HepG2 (cell line): Measurements from ENCODE around the gene SLC29A3. TPM values are rescaled to one million over a fixed set of nuclear protein-coding genes. Genes with fewer than 3 reads are reported as not detected.

Experiments used
- polyA plus RNA-seq, 8 experiments: library from polyadenylated mRNA; depleted of rRNA in 3 of 8; stranded (reverse) in 7 of 8; unstranded in 1 of 8; fragments of >200 nt; fragmentation: Illumina TruSeq in 4 of 8; extraction: Trizol in 4 of 8; gene quantifications; 2 replicates each; pipeline versions ENCODE4 v1.2.1 to v1.2.3, GENCODE V29; 2011 to 2016; ENCODE audit warnings: low read depth in 4 of 8, missing spikeins in 1 of 8, mixed read lengths in 1 of 8; ENCODE audit not compliant: insufficient read depth in 1 of 8
- total RNA-seq, 5 experiments: library from RNA; depleted of rRNA; stranded (reverse); fragments of >200 nt; fragmentation: Illumina TruSeq; extraction: Trizol; gene quantifications; 2 replicates each; pipeline ENCODE4 v1.2.3, GENCODE V29; 2016; ENCODE audit warnings: low read depth in 1 of 5

Gene SLC29A3
- total and polyA plus RNA-seq, 2 of the 13 experiments (the other 11 are each of a cell fraction or from before 2014, with no cell fraction given): 8.6 to 11.8 TPM

Other genes starting within 250 kb of the SLC29A3 start
- 0.07 TPM in 1 of 2 replicates, not detected in the other for gene UNC5B, start 106.7 kb upstream of the SLC29A3 start, total RNA-seq (2016; rRNA removed; fragmentation: Illumina TruSeq; extraction: Trizol)
- 0.07 and 0.13 TPM in 2 replicates for gene UNC5B, start 106.7 kb upstream of the SLC29A3 start, polyA plus RNA-seq (2011; rRNA removed)
- gene CDH23, start 77.7 kb downstream of the SLC29A3 start, total RNA-seq (2016; rRNA removed; fragmentation: Illumina TruSeq; extraction: Trizol): not detected in 2 replicates
- 0.13 and 0.48 TPM in 2 replicates for gene CDH23, start 77.7 kb downstream of the SLC29A3 start, polyA plus RNA-seq (2011; rRNA removed)